ENCODE results near the gene SLC9A4.
"Not testable (repeated sequence)": the region's sequence is repeated elsewhere in the genome, so short reads cannot be mapped to it uniquely, and the experiment has no call there.

Gene SLC9A4

DNA sequence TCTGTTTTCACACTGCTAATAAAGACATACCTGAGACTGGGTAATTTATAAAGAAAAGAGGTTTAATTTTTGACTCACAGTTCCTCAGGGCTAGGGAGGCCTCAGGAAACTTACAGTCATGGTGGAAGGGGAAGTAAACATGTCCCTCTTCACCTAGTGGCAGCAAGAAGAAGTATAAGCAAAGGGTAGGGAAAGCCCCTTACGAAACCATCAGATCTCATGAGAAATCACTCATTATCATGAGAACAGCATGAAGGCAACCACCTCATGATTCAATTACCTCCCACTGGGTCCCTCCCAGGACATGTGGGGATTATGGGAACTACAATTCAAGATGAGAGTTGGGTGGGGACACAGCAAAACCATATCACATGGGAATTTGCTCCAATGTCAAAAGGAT is 89.5 kb downstream of the SLC9A4 start:
- DNase-seq, result not testable (repeated sequence)

DNA sequence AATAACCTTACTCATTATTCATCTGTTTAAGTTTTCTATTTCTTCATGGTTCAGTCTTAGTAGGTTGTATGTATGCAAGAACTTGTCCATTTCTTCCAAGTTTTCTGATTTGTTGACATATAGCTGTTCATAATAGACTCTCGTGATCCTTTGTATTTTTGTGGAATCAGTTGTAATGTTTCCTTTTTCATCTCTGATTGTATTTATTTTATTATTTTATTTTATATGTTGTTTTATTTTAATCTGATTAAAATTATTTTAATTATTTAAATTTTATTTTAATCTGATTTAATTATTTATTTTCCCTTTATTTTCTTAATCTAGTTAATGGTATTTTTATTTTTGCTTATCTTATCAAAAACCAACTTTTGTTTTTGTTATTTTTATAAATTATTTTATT is 102.9 kb downstream of the SLC9A4 start:
- no peak for DNase-seq

- no peak for DNase-seq
Measured at GRCh38 chr2:102578376-102578775, 105.3 kb downstream of the SLC9A4 start.

DNA sequence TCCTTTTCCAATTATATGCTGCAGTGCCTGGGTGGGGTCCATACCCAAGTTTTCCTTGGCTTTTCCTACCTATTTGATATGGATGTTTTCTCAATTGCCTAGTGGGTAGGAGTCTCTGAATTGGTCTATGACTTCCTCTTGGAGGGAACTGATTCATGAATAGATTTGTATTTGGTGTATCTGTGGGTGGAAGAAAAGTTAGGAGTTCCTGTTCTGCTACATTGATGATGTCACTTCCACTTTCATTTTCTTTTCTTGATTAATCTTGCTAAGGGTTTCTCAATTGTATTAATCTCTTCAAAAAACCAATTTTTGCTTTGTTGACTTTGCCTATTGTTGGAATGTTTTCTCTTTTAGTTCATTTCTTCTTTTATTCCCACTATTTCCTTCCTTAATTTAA is 108.9 kb downstream of the SLC9A4 start:
- no peak for DNase-seq

- DNase-seq, result no peak
Measured at GRCh38 chr2:102582845-102583244, 109.8 kb downstream of the SLC9A4 start.
